ENCODE results near the gene RADIL.

Gene RADIL

DNA sequence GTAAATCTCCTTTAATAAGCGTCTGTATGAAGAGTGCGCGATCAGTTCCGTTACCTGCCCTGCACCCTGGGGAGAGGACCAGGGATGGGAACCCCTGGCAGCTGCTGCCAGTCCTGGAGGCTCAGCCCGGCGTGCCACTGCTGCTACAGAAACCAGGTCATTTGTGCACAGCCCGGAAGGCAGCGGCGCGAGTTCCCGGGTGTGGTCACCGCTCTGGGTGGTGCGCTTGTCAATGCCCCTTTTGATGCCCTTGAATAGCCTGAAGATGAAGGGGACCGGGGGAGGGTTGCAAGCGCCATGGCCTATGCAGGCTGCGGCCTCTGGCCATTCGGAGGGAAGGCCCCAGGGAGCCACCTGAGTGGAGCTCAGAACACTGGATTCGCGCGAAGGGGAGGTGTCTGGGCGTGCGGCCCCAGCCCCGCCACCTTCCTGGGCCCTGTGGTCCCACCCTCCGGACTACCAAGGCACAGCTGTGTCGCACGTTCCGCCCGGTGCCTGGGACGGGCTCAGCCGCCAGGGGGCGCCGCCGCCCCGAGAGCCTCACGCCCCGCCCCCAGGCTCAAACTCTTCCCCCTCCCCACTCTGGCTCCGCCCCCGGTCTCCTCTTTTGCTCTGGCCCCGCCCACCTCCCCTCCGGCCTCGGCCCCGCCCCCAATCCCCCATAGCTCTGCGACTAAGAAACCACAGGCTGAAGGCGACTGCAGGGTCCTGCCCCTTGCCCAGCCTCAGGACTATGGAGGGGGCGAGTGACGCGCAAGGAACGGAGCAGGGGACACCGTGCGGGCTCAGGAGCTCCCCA, 91.6 kb downstream of the RADIL start:
- DNase-seq = peak; percentile 77

- no peak for DNase-seq
These were observed 92.3 kb downstream of the RADIL start for GRCh38 chr7:4791101-4791737.

DNA sequence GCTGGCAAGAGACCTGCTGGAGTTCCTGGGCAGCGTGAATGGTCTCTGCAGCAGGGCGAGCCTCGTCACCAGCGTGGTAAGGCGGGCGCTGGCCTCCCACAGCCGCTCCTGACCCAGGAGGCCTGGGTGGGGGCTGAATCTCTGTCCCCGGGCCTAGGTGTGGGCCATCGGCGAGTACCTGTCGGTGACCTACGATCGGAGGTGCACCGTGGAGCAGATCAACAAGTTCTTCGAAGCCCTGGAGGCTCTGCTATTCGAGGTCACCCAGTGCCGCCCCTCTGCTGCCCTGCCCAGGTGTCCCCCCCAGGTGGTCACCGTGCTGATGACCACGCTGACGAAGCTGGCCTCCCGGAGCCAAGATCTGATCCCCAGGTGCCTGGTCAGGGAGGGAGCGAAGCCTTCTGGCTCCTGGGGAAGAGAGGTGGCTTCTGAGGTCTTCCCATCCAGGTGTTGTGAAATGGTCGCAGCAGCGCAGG, 93.0 kb downstream of the RADIL start:
- no peak for DNase-seq

- DNase-seq = no peak
These were observed 93.4 kb downstream of the RADIL start for GRCh38 chr7:4790078-4790465.

DNA sequence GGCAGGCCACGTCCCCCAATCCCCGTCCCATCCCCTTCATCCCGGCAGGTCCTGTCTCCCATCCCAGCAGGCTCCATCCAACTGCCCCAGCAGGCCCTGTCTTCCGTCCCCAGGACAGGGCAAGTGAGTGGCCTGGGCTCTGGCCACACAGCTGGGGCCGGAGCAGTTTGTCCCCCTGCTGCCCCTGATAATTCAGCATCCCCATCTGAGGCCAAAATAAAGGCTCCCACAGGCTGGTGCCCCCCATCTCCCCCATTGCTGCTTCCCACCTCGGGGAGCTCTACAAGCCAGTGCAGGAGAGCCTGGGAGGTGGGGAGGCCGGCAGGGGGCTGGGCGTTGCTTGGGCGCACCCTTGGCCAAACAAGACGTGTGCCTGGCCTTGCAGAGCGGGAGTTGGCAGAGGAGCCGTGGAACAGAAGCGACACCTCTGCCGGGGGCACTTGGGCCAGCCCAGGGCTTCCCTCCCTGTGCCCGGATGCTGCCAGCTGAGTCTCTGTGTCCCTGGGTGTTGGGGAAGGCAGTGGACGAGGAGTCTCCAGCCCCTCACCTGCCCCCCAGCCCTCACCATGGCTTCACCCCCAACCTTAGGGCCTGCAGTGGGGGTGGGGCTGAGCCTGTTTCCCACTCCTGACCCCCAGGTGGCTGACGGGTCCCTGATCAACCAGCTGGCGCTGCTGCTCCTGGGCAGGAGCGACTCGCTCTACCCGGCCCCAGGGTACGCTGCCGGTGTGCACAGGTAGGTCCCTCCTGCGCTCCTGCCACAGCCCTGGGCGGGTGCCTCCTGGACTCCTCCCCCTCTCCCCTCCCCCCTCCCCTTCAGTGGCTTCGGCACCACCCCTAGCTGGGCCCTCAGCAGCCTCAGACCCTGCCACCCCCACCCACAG, 94.1 kb downstream of the RADIL start:
- DNase-seq = no peak

GRCh38 chr7:4788627-4789189, 94.8 kb downstream of the RADIL start:
- no peak for DNase-seq

GRCh38 chr7:4787947-4788626, 95.4 kb downstream of the RADIL start:
- no peak for DNase-seq

DNA sequence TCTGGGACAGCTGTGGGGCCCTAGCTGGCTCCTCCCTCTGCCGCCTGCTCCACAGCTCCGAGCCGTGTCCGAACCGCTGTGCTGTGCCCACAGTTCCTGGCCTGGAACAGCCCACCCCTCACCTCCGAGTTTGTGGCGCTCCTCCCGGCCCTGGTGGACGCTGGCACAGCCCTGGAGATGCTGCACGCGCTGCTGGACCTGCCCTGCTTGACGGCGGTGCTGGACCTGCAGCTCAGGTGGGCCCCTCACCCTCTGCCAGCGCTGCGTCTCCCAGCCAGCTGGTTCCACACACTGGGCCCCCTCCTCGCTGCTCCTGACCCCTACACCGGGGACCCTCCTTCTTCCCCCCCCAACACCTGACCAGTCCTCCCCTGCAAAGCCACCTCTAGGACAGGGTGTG, 96.0 kb downstream of the RADIL start:
- no peak for DNase-seq

GRCh38 chr7:4786015-4786414, 97.5 kb downstream of the RADIL start:
- DNase-seq = no peak

DNA sequence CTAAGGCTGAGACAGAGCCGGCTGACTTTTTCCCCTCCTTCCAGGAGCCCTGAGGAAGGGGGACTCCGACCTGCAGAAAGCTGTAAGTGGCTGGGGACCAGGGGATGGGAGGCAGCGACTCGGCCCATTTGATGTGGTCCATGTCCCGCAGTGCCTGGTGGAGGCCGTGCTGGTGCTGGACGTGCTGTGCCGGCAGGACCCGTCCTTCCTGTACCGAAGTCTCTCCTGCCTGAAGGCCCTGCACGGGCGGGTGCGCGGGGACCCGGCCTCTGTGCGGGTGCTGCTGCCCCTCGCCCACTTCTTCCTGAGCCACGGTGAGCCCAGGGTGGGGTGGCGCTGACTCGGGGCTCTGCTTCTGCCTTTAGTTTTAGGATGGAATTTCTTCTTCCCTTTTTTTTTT, 98.1 kb downstream of the RADIL start:
- no peak for DNase-seq

- DNase-seq = no peak
These were observed 98.7 kb downstream of the RADIL start for GRCh38 chr7:4784799-4785198.

- DNase-seq = no peak
These were observed 99.7 kb downstream of the RADIL start for GRCh38 chr7:4783762-4784351.

- DNase-seq = no peak
These were observed 100.2 kb downstream of the RADIL start for GRCh38 chr7:4783292-4783652.

GRCh38 chr7:4782333-4783291, 100.9 kb downstream of the RADIL start:
- DNase-seq = no peak

DNA sequence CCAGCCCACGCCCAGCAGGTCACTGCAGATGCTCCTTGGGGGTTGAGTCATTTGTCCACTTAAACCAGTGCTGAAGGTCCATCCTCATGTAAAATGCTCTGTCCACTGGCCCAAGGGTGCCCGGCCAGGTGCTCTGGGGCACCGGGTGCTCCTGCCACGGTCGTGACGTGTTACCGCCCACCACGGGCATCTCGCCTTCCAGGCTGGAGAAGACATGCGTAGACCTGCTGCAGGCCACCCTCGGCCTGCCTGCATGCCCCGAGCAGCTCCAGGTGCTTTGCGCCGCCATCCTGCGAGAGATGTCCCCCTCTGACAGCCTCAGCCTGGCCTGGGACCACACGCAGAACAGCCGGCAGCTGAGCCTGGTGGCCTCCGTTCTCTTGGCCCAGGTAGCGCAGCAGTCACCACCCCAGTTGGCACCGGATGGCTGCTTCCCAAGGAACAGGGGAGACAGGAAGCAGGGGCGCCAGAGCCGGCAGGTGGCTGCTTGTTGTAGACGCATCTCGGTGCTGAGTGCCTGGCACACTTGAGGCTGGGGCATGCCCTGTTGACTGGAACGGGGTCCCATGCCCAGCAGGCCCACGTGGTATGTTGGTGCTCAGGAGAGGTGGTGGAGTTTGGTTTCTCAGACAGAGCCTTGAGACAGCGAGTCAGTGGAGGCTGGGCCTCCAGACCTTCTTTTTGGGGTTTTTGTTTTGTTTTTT, 102.0 kb downstream of the RADIL start:
- DNase-seq = no peak

DNA sequence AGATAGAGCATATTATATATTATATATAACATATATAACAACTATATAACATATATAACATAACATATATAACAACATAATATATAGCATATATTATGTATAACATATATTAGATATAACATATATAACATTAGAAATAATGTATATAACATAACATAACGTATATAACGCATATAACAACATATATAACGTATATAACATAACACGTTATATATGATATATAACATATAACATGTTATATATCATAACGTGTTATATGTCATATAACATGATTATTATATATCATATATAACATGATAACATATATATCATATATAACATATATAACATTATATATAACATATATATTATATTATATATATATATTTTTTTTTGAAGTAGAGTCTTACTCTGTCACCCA, 104.4 kb downstream of the RADIL start:
- no peak for DNase-seq

DNA sequence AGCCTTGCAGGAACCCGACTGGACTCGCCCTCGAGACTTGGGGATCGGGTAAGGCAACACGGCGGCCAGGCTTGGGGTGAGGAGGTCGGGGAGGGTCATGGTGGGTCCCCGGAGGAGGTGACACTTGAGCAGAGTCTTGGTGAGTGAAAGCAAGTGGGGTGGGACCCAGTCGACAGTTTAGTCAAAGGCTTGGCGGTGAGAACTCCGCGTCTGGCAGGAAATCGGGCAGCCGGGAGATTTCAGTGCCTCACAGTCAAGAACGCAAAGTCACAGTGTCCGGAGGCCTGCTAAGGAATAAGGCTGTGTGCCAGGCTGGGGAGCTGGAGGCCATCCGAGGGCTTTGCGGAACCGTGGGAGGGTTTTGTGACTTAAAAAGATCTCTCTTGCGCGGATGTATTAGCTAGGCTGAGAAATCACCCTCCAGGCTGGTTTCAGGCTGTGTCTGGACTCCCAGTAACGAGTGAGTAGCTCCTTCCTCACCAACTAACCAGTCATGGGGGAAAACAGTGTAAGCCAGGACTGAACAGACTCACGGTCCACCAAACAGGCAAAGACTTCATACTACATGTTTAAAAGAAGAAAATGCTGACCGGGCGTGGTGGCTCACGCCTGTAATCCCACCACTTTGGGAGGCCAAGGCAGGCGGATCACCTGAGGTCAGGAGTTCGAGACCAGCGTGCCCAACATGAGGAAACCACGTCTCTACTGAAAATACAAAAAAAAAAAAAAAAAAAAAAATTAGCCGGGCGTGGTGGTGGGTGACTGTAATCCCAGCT, 107.5 kb downstream of the RADIL start:
- peak; percentile 35 for DNase-seq

GRCh38 chr7:4775250-4775847, 108.2 kb downstream of the RADIL start, which contains the start of gene AP5Z1:
TSS of gene AP5Z1 (plus strand) at chr7:4775623. CDS start at chr7:4775716, 93 bp downstream.
- DNase-seq = peak; percentile 93

Measured in T-helper 9 cell (primary cell).